ENCODE results near the gene NUDT13.
"Not testable (repeated sequence)": the region's sequence is repeated elsewhere in the genome, so short reads cannot be mapped to it uniquely, and the experiment has no call there.

Gene NUDT13

GRCh38 chr10:73106301-73106700, 4.0 kb upstream of the NUDT13 start:
- no peak for DNase-seq (ENCODE audit: low read depth)

- DNase-seq (ENCODE audit: low read depth): not testable (repeated sequence)
These were observed 1.0 kb upstream of the NUDT13 start for GRCh38 chr10:73109248-73109652.

DNA sequence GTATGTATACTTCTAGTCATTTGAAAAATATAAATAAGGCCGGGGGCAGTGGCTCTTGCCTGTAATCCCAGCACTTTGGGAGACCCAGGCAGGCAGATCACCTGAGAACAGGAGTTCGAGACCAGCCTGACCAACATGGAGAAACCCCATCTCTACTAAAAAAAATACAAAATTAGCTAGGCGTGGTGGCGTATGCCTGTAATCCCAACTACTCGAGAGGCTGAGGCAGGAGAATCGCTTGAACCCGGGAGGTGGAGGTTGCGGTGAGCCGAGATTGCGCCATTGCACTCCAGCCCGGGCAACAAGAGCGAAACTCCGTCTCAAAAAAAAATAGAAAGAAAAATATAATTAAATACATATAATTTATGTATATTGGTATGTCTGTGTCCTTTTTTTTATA, 1.8 kb downstream of the NUDT13 start:
- not testable (repeated sequence) for DNase-seq (ENCODE audit: low read depth)

- no peak for DNase-seq (ENCODE audit: low read depth)
These were observed 3.3 kb downstream of the NUDT13 start for GRCh38 chr10:73113551-73113950.

DNA sequence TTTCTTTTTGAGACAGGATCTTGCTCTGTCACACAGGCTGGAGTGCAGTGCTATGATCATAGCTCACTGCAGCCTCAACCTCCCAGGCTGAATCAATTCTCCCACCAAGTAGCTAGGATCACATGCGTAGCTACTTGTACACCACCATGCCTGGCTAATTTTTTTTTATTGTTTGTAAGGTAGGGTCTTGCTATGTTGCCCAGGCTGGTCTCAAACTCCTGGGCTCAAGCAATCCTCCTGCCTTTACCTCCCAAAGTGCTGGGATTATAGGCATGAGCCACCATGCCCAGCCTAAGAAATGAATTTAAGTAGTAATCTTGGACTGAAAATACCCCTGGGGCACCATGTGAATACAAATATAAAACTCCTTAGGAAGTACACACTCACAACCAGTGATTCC, 5.8 kb downstream of the NUDT13 start:
- DNase-seq (ENCODE audit: low read depth): no peak

GRCh38 chr10:73117976-73118743, 7.9 kb downstream of the NUDT13 start:
- no peak for DNase-seq (ENCODE audit: low read depth)

- no peak for DNase-seq (ENCODE audit: low read depth)
These were observed 9.2 kb downstream of the NUDT13 start for GRCh38 chr10:73119457-73119856.

DNA sequence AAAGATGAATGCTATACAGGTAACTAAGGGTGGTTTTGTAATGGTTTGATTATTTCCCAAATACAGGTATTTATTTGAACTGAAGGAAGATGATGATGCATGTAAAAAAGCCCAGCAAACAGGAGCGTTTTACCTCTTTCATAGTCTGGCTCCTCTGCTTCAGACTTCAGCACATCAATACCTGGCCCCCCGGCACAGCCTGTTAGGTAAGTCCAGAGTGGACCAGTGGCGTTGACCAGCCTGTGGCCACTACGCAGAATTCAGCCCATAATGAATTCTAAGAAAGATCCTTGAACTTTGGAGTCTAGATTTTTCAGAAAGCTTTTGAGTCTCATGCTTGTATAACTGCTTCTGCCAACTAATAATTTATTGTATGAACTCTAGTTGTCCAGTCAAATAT, 9.7 kb downstream of the NUDT13 start:
- DNase-seq (ENCODE audit: low read depth): no peak

DNA sequence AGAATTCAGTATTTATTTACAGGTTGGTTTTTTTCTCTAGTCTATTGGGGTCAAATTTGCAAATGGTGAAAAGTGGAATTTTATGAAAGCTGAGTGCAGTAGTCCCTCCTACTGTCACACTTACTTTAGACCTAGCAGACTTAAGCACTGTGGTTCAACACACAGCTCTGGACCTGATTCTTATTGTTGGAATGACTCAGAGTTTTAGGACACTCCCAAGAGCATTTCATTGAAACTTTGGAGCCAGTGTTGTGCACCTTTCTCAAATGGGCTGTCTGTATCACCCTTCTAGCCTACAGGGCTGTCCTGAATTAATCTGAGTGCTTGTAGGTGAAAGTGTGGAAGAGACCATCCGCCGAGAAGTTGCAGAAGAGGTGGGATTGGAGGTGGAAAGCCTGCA, 16.1 kb downstream of the NUDT13 start:
- no peak for DNase-seq (ENCODE audit: low read depth)

- no peak for DNase-seq (ENCODE audit: low read depth)
These were observed 21.0 kb downstream of the NUDT13 start for GRCh38 chr10:73131301-73131700.

DNA sequence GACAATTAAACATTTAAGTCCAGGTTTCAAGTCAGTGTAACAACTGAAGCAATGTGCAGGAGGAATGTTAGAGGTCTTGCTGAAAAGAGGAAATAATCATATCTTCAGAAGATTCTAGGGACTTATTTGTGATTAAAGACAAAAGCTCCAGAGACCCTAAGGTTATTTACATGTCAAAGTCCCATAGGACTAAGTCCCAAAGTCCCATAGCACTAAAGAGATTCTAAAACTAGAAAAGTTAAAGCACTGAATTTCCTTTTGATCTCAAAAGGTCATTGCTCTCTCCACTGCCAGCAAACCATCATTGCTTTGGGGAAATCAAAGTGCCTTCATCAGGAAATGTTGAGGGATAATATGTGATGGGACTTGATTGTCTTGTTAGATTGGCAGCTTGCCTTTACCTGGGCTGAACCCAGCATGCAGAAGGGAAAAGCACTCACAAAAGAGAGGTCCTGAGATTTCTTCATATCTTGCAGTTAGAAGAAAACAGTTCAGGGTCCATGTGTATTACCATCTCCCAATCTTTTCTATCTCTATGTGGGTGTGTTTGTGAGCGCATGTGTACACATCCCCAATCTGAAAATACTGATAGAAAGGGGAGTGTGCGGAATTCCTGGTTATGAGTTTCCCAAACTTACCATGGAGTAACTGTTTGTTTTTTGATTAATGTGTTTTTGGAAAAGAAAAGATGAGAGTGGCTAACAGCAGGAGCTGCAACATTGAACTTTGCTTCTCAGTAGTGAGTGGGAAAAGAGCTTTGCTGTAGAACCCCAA, 21.8 kb downstream of the NUDT13 start:
- no peak for DNase-seq (ENCODE audit: low read depth)

GRCh38 chr10:73134727-73135126, 24.5 kb downstream of the NUDT13 start:
- DNase-seq (ENCODE audit: low read depth): no peak

GRCh38 chr10:73136627-73137026, 26.4 kb downstream of the NUDT13 start:
- no peak for DNase-seq (ENCODE audit: low read depth)

DNA sequence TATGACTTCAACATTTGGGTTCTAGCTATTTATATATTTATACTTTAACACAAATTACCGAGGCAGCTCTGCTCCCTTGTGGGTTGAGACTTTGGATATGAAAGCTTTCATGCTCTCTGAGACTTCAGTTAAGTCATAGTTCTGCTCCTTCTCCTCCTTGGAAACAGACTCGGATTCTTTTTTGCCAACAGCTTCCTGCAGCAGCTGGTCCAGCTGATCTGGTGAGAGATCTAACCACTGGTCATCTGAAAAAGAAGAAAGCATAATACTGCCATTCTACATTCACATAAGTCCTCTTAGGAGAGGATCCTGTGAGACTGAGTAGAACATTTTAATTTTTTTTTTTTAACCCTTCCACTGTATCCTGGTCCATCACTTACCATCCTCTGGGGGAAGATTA, 29.0 kb downstream of the NUDT13 start:
- no peak for DNase-seq (ENCODE audit: low read depth)

DNA sequence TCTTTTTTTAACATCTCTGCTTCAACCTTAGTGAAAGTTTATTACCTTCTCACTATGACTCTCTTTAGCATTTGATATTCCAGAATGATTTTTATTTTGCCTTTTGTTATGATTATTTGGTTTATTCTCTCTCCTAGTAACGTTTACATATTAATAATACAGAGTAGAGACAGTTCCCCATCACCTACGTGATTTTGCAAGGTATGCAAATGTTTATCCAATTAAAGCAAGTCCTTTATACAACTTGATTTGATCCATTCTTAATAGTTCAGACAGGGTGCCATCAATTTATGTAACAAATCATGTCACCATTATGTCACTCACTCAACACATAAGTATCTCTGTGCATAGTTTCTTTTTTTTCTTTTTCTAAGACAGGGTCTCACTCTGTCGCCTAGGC, 31.3 kb downstream of the NUDT13 start:
- no peak for DNase-seq (ENCODE audit: low read depth)

GRCh38 chr10:73150633-73151413, 40.6 kb downstream of the NUDT13 start:
- not testable (repeated sequence) for DNase-seq (ENCODE audit: low read depth)

DNA sequence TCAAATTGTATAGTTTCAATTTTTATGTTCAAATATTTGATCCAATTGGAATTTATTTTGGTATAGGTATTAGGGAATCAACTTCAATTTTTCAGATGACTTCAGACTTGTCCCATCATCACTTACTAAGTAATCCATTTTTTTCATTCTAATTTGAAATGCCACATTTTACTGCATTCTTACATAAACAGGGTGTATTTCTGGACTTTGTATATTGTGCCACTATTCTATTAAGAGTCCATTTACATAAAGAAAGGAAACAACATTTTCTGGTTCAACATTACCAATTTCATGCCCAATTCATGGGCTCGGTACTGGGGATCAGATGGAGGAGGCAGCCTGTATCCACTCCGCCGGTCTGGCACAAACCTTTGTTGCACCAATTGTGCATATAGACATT, 41.8 kb downstream of the NUDT13 start:
- no peak for DNase-seq (ENCODE audit: low read depth)

GRCh38 chr10:73156054-73156453, 45.8 kb downstream of the NUDT13 start:
- no peak for DNase-seq (ENCODE audit: low read depth)

DNA sequence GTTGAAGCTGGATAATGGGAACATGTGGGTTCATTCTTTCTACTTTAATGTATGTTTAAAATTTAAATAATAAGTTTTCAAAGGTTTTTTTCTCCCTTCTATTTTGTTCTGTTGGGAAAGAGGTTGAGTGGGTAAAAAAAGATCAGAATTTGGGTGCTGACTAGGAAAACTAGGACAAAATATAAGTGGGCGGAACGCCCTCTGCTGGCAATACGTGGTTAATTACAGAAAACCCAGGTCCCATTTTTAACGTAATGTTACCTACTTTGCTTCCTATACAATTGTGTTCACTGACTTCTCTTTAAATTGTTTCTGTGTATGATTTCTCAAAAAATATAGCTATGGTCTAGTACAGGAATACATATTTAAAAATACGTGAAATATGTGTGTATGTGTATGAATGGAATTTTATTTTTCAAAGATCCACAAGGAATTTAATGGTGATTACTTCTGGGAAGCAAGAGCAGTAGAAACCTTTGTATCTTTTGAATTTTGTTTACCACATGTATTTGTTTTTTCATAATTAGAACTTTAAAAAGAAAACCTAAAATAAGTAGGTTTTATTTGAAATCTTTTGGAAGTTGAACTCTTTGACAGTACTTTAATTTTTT, 48.9 kb downstream of the NUDT13 start:
- DNase-seq (ENCODE audit: low read depth): no peak

- DNase-seq (ENCODE audit: low read depth): no peak
These were observed 50.8 kb downstream of the NUDT13 start for GRCh38 chr10:73161079-73161478.

- no peak for DNase-seq (ENCODE audit: low read depth)
These were observed 51.4 kb downstream of the NUDT13 start for GRCh38 chr10:73161662-73162061.

DNA sequence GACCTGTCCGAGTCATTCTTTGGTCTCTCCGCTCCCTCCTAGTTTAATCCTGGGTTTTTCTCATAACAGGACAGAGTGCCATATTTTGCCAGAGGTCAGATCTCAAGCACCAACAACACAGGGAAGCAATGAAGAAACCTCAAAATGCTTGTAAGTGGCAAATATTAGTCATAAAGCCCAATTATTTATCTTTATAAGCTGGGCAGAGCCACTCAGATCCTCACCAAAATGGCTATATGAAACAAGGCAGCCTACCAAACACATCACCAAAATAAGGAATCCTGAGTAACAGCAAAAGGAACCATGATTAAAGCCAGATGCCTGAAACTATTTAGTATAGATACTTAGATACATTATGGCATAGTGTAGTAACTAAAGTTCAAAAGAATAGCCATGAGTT, 52.8 kb downstream of the NUDT13 start:
- no peak for DNase-seq (ENCODE audit: low read depth)

Measured in HS-27A (cell line).